Measurements from ENCODE around the gene RNF157.
A peak's percentile ranks its signal among the peaks of the same experiment; 100 is the strongest.

RNF157 gene

GRCh38 chr17:76142039-76142584 lies 98.2 kb downstream of the RNF157 start:
- DNase-seq (ENCODE audit: low spot score): no peak

GRCh38 chr17:76141212-76142038 lies 98.9 kb downstream of the RNF157 start, which contains the start of gene FOXJ1:
TSS of gene FOXJ1 (minus strand) at chr17:76141245. CDS start at chr17:76140395, 850 bp downstream.
- DNase-seq (ENCODE audit: low spot score): peak; percentile 99
- peak; percentile 88 for FAIRE-seq

More at GRCh38 chr17:76142039-76142584, 98.2 kb downstream of the RNF157 start:
- peak; percentile 92 for FAIRE-seq

DNA sequence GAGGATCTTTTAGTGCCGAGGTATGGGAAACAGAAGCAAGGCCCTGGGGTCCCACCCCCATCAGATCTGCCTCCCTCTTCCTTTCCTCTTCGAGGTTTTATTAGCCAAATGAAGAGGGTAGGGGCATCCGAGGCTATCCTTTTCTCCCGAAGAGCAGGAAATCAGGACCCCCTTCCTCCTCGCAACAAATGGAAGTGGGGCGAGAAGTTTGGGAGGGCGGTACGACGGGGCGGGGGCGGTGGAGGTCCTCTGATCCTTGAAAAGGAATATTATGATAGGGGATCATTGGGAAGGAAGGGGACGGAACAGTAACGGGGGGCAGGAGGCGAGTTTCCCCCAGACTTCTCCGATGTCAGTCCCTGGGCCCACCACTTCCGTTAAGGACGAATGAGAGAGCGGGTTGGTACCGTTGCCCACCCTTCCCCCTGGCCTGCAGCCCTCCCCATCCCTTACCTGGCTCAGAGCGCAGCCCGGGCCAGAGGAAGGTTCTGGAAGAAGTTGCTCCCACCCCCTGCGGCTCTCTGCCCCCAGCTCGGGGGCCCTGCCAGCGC lies 99.6 kb downstream of the RNF157 start:
- DNase-seq (ENCODE audit: low spot score) (no peak), FAIRE-seq (no peak)

DNA sequence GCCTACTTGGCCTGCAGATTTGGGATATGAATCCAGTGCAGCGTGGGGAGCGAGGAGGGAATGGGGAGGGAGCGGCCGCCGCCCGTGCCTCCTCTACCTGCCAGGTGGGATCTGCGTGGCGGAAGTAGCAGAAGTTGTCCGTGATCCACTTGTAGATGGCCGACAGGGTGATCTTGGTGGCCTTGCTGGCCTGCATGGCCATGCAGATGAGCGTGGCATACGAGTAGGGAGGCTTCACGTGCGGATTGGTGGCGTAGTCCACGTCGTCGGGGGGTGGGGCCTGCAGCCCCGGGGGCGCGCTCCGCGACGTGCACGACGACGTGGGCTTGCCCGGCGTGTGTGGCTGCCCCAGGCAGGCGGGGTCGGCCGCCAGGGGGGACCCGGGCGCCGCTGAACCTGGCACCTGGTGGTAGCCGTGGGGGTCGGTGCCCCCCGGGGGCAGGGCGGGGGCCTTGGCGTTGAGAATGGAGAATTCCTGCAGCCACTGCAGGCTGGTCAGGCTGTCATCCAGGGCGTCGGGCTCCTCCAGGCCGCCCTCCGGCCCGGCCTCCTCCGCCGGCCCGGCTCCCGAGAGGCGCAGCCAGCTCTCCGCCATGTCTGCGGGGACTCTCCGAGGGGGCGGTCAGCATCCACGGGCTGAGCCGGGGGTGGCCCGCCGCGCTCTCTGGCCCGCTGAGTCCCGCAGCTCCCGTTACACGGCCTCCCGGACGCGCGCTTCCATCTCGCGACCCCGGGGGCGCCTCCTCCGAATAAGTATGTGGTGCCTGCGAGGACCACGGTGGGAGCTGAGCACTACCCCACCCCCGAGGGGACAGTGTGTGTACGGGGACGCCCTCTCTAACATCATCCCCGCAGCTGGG lies 100.3 kb downstream of the RNF157 start:
- no peak for FAIRE-seq
- no peak for DNase-seq (ENCODE audit: low spot score)

- FAIRE-seq (no peak), DNase-seq (ENCODE audit: low spot score) (no peak)
Observed at GRCh38 chr17:76138896-76139752, 101.2 kb downstream of the RNF157 start.

GRCh38 chr17:76138234-76138895 lies 101.9 kb downstream of the RNF157 start:
- DNase-seq (ENCODE audit: low spot score) (no peak), FAIRE-seq (no peak)

GRCh38 chr17:76137351-76138233 lies 102.7 kb downstream of the RNF157 start:
- no peak for DNase-seq (ENCODE audit: low spot score)
- FAIRE-seq: no peak

GRCh38 chr17:76137001-76137350 lies 103.3 kb downstream of the RNF157 start:
- DNase-seq (ENCODE audit: low spot score) (no peak), FAIRE-seq (no peak)

DNA sequence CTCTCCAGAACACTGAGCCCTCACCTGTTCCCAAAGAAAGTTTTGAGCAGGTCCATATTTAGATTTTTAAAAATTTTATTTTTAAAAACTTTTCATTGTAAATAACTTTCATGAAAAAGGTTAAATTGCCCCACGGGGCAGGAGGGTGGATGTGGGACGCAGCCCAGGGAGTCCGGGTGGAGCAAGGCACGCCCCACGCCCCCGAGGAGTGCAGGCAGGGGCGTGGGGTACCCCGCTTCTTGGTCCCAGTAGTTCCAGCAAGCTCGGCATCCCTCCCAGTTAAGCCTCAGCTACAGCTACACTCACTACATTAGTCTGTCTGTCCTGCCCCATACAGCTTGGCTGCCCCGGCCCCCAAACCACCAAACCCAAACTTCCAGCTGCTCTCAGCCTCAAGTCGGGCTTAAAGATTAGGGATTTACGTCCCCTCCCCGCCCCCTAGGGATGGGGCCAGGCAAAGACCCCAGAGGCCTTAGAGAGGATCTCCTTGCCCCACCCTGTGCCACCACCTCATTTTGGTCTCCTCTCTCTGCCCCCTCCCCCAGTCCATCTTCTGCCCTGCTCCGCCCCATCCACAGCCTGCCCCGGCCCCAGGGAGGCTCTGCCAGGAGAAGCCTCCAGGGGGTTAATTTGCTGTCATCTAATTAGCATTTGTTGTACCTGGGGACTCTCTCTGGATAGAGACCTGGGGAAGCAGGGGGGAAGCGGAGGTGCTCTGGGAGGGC lies 103.9 kb downstream of the RNF157 start:
- peak; percentile 65 for FAIRE-seq
- DNase-seq (ENCODE audit: low spot score): no peak

DNA sequence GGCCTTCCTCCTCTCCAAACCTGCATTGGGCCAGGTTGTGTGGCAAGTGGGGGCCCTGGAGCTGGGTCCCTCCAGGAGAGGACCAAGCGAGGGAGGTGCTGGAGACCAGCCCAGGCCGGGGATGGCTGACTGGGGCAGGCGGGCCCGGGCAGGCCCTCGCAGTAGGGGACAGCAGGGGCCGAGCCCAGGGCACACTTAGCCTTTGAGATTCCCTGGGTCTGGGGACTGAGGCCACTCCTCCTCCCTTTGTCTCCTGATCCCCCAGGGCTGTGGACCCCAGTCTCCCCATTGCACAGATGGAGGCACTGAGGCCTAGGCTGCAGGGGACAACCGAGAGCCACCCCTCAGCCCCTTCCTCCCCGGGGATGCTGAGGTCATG lies 104.5 kb downstream of the RNF157 start:
- no peak for DNase-seq (ENCODE audit: low spot score)

GRCh38 chr17:76134911-76135809 lies 105.1 kb downstream of the RNF157 start:
- FAIRE-seq (no peak), DNase-seq (ENCODE audit: low spot score) (no peak)

More for the DNA sequence above, 104.5 kb downstream of the RNF157 start:
- no peak for FAIRE-seq

DNA sequence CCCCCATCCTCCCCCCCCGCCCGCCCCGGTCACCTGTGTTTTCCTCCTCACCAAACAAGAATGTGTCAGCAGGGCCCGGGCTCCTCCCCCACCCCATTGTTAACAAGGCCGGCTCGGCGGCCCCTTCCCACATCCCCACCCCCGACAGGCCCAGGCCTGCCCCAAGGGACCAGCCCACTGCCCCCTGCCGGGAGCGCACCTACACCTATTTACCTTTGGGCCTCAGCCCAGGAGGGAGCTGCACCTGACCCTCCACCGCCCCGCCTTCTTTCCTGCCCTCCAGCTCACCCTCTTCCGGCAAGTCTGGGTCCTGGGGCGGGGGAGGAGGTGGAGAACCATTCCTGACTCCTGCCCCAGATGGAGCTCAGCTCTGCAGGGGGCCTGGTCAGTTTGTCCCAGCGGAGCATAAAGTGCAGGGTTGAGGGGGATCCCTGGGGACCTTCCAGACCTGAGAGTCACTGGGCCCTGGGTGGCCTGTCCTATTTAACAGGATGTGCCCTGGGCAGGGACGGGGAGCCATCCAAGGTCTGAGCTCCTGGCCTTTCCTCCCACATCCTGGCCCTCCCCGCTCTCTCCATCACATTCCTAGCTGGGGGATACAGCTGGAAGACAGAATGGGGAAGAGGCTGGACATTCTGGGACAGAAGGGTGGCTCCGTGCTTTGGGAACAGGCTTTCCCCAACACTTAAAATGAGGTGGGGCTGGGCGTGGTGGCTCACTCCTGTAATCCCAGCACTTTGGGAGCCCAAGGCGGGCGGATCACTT lies 107.5 kb downstream of the RNF157 start:
- DNase-seq (ENCODE audit: low spot score) (peak; percentile 73), FAIRE-seq (no peak)

- no peak for FAIRE-seq
- no peak for DNase-seq (ENCODE audit: low spot score)
Observed at GRCh38 chr17:76131692-76132573, 108.4 kb downstream of the RNF157 start.

GRCh38 chr17:76131051-76131691 lies 109.1 kb downstream of the RNF157 start:
- no peak for DNase-seq (ENCODE audit: low spot score)
- no peak for FAIRE-seq

GRCh38 chr17:76130473-76130872 lies 109.8 kb downstream of the RNF157 start:
- DNase-seq (ENCODE audit: low spot score) (no peak), FAIRE-seq (no peak)
